ENCODE results near the gene SLC1A5.

The SLC1A5 gene

GRCh38 chr19:46739290-46739771 is 49.1 kb downstream of the SLC1A5 start:
- Histone ChIP-seq H3K4me1 (ENCODE audit: control insufficient read depth, insufficient read depth, low read length) (peaks cover 20% of the 10 kb centered on the region), H3K27ac (ENCODE audit: low read depth, low read length) (no peak overlapping the region), H3K36me3 (ENCODE audit: control insufficient read depth, insufficient read depth, low read length) (peaks cover 41% of the 10 kb centered on the region), H3K27me3 (ENCODE audit: control insufficient read depth, insufficient read depth, low read length) (no peaks in the 10 kb centered on the region), H3K9ac (ENCODE audit: low read length) (no peak overlapping the region), H3K9me3 (ENCODE audit: control insufficient read depth, insufficient read depth, low read depth, low read length) (no peaks in the 10 kb centered on the region), H3K4me3 (ENCODE audit: low read depth, low read length) (no peak overlapping the region)

GRCh38 chr19:46737761-46738171 is 50.6 kb downstream of the SLC1A5 start:
- H3K36me3 ChIP-seq (ENCODE audit: control insufficient read depth, insufficient read depth, low read length): peaks cover 57% of the 10 kb centered on the region
- no peaks in the 10 kb centered on the region for H3K27me3 ChIP-seq (ENCODE audit: control insufficient read depth, insufficient read depth, low read length)
- H3K4me3 ChIP-seq (ENCODE audit: low read depth, low read length): no peak overlapping the region
- H3K9ac ChIP-seq (ENCODE audit: low read length): no peak overlapping the region
- no peak overlapping the region for H3K27ac ChIP-seq (ENCODE audit: low read depth, low read length)
- no peaks in the 10 kb centered on the region for H3K9me3 ChIP-seq (ENCODE audit: control insufficient read depth, insufficient read depth, low read depth, low read length)
- peaks cover 20% of the 10 kb centered on the region for H3K4me1 ChIP-seq (ENCODE audit: control insufficient read depth, insufficient read depth, low read length)

- peaks cover 19% of the 10 kb centered on the region for H3K4me1 ChIP-seq (ENCODE audit: control insufficient read depth, insufficient read depth, low read length)
- no peak overlapping the region for H3K27ac ChIP-seq (ENCODE audit: low read depth, low read length)
- H3K9me3 ChIP-seq (ENCODE audit: control insufficient read depth, insufficient read depth, low read depth, low read length): no peaks in the 10 kb centered on the region
- no peaks in the 10 kb centered on the region for H3K27me3 ChIP-seq (ENCODE audit: control insufficient read depth, insufficient read depth, low read length)
- no peak overlapping the region for H3K4me3 ChIP-seq (ENCODE audit: low read depth, low read length)
- H3K9ac ChIP-seq (ENCODE audit: low read length): no peak overlapping the region
- peaks cover 62% of the 10 kb centered on the region for H3K36me3 ChIP-seq (ENCODE audit: control insufficient read depth, insufficient read depth, low read length)
These were observed 51.1 kb downstream of the SLC1A5 start for GRCh38 chr19:46737298-46737654.

- Histone ChIP-seq H3K4me1 (ENCODE audit: control insufficient read depth, insufficient read depth, low read length) (peaks cover 14% of the 10 kb centered on the region; the same call in 1 of the 2 replicates), H3K9me3 (ENCODE audit: control insufficient read depth, insufficient read depth, low read depth, low read length) (no peaks in the 10 kb centered on the region), H3K9ac (ENCODE audit: low read length) (no peak overlapping the region), H3K27me3 (ENCODE audit: control insufficient read depth, insufficient read depth, low read length) (no peaks in the 10 kb centered on the region), H3K27ac (ENCODE audit: low read depth, low read length) (no peak overlapping the region), H3K4me3 (ENCODE audit: low read depth, low read length) (no peak overlapping the region), H3K36me3 (ENCODE audit: control insufficient read depth, insufficient read depth, low read length) (peaks cover 68% of the 10 kb centered on the region)
These were observed 51.7 kb downstream of the SLC1A5 start for GRCh38 chr19:46736531-46737297.

GRCh38 chr19:46733690-46734292 is 54.6 kb downstream of the SLC1A5 start:
- H3K27me3 ChIP-seq (ENCODE audit: control insufficient read depth, insufficient read depth, low read length): no peaks in the 10 kb centered on the region
- H3K9ac ChIP-seq (ENCODE audit: low read length): no peak overlapping the region
- peaks cover 85% of the 10 kb centered on the region for H3K36me3 ChIP-seq (ENCODE audit: control insufficient read depth, insufficient read depth, low read length)
- H3K4me3 ChIP-seq (ENCODE audit: low read depth, low read length): no peak overlapping the region
- H3K4me1 ChIP-seq (ENCODE audit: control insufficient read depth, insufficient read depth, low read length): no peaks in the 10 kb centered on the region; the same call in 1 of the 2 replicates
- H3K27ac ChIP-seq (ENCODE audit: low read depth, low read length): no peak overlapping the region
- no peaks in the 10 kb centered on the region for H3K9me3 ChIP-seq (ENCODE audit: control insufficient read depth, insufficient read depth, low read depth, low read length)

GRCh38 chr19:46732966-46733689 is 55.3 kb downstream of the SLC1A5 start:
- Histone ChIP-seq H3K4me1 (ENCODE audit: control insufficient read depth, insufficient read depth, low read length) (no peaks in the 10 kb centered on the region; the same call in 1 of the 2 replicates), H3K9me3 (ENCODE audit: control insufficient read depth, insufficient read depth, low read depth, low read length) (no peaks in the 10 kb centered on the region), H3K4me3 (ENCODE audit: low read depth, low read length) (no peak overlapping the region), H3K36me3 (ENCODE audit: control insufficient read depth, insufficient read depth, low read length) (peaks cover 84% of the 10 kb centered on the region), H3K27ac (ENCODE audit: low read depth, low read length) (no peak overlapping the region), H3K9ac (ENCODE audit: low read length) (no peak overlapping the region), H3K27me3 (ENCODE audit: control insufficient read depth, insufficient read depth, low read length) (no peaks in the 10 kb centered on the region)

- H3K27ac ChIP-seq (ENCODE audit: low read depth, low read length): no peak overlapping the region
- no peaks in the 10 kb centered on the region; the same call in 1 of the 2 replicates for H3K4me1 ChIP-seq (ENCODE audit: control insufficient read depth, insufficient read depth, low read length)
- no peaks in the 10 kb centered on the region for H3K9me3 ChIP-seq (ENCODE audit: control insufficient read depth, insufficient read depth, low read depth, low read length)
- no peak overlapping the region for H3K4me3 ChIP-seq (ENCODE audit: low read depth, low read length)
- no peaks in the 10 kb centered on the region for H3K27me3 ChIP-seq (ENCODE audit: control insufficient read depth, insufficient read depth, low read length)
- H3K9ac ChIP-seq (ENCODE audit: low read length): no peak overlapping the region
- peaks cover 84% of the 10 kb centered on the region for H3K36me3 ChIP-seq (ENCODE audit: control insufficient read depth, insufficient read depth, low read length)
These were observed 56.0 kb downstream of the SLC1A5 start for GRCh38 chr19:46732172-46732938.

- H3K4me1 ChIP-seq (ENCODE audit: control insufficient read depth, insufficient read depth, low read length): peaks cover 7% of the 10 kb centered on the region; the same call in 1 of the 2 replicates
- H3K4me3 ChIP-seq (ENCODE audit: low read depth, low read length): no peak overlapping the region
- no peak overlapping the region for H3K9ac ChIP-seq (ENCODE audit: low read length)
- no peak overlapping the region for H3K27ac ChIP-seq (ENCODE audit: low read depth, low read length)
- peaks cover 84% of the 10 kb centered on the region for H3K36me3 ChIP-seq (ENCODE audit: control insufficient read depth, insufficient read depth, low read length)
- H3K9me3 ChIP-seq (ENCODE audit: control insufficient read depth, insufficient read depth, low read depth, low read length): no peaks in the 10 kb centered on the region
- no peaks in the 10 kb centered on the region for H3K27me3 ChIP-seq (ENCODE audit: control insufficient read depth, insufficient read depth, low read length)
These were observed 56.8 kb downstream of the SLC1A5 start for GRCh38 chr19:46731584-46731983.

GRCh38 chr19:46731007-46731501 is 57.3 kb downstream of the SLC1A5 start:
- Histone ChIP-seq H3K27me3 (ENCODE audit: control insufficient read depth, insufficient read depth, low read length) (no peaks in the 10 kb centered on the region), H3K4me1 (ENCODE audit: control insufficient read depth, insufficient read depth, low read length) (peaks cover 11% of the 10 kb centered on the region; the same call in 1 of the 2 replicates), H3K4me3 (ENCODE audit: low read depth, low read length) (no peak overlapping the region), H3K36me3 (ENCODE audit: control insufficient read depth, insufficient read depth, low read length) (peaks cover 87% of the 10 kb centered on the region), H3K9ac (ENCODE audit: low read length) (no peak overlapping the region), H3K9me3 (ENCODE audit: control insufficient read depth, insufficient read depth, low read depth, low read length) (no peaks in the 10 kb centered on the region), H3K27ac (ENCODE audit: low read depth, low read length) (no peak overlapping the region)

- Histone ChIP-seq H3K9ac (ENCODE audit: low read length) (no peak overlapping the region), H3K27ac (ENCODE audit: low read depth, low read length) (no peak overlapping the region), H3K27me3 (ENCODE audit: control insufficient read depth, insufficient read depth, low read length) (no peaks in the 10 kb centered on the region), H3K9me3 (ENCODE audit: control insufficient read depth, insufficient read depth, low read depth, low read length) (no peaks in the 10 kb centered on the region), H3K4me1 (ENCODE audit: control insufficient read depth, insufficient read depth, low read length) (peaks cover 11% of the 10 kb centered on the region; the same call in 1 of the 2 replicates), H3K36me3 (ENCODE audit: control insufficient read depth, insufficient read depth, low read length) (peaks cover 92% of the 10 kb centered on the region), H3K4me3 (ENCODE audit: low read depth, low read length) (no peak overlapping the region)
These were observed 57.8 kb downstream of the SLC1A5 start for GRCh38 chr19:46730595-46730994.

All from HUES6 (cell line).